GOT3 (cell line): ENCODE data around the gene CHRNB2.

Source experiments
- DNase-seq: peaks from one replicate; lab custom pipeline; 2025; ENCODE audit warnings: mixed read lengths; lab: John Stamatoyannopoulos, UW

The CHRNB2 gene

GRCh38 chr1:154581766-154582165 lies 14.2 kb downstream of the CHRNB2 start:
- no peak for DNase-seq

GRCh38 chr1:154582885-154583284 lies 15.3 kb downstream of the CHRNB2 start:
- no peak for DNase-seq

DNA sequence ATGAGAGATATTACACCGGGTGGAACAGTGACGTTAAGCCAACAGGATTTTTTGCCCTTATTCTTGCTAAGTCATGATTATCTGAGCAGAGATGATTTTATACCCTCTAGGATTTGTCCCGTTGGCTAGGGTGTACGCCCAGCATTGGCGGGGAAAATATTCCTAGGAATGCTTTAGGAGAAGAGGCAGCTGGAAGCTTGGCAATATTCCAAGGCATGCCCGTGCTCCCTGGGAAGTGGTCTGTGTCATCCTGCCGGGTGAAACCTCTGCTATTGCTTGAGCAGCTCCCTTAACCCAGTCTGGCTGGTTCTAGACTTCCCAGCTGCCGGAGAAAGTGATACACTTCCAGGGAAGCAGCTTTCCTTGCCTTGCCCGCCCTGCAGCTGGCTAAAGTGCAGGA lies 16.2 kb downstream of the CHRNB2 start:
- DNase-seq, result no peak

GRCh38 chr1:154584267-154584994 lies 16.9 kb downstream of the CHRNB2 start:
- no peak for DNase-seq

GRCh38 chr1:154586231-154586630 lies 18.7 kb downstream of the CHRNB2 start:
- DNase-seq, result no peak

DNA sequence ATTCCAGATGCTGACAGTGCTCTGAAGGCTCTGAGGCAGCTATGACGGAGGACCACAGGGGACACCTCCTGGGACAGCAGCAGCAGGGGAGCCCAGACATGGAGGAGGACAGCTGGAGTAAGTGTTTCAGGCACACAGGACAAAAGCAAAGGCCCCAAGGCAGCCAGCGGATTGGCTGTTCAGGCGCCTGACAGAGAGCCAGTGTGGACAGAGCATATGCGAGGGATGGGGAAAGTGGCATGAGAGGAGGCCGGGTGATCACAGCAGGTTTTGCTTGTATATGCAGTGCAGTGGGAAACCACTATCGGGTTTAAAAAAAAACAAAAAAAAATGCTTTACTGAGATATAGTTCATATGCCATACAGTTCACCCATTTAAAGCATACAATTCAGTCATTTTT lies 19.1 kb downstream of the CHRNB2 start:
- no peak for DNase-seq

- no peak for DNase-seq
These were observed 22.2 kb downstream of the CHRNB2 start for GRCh38 chr1:154589780-154590179.

DNA sequence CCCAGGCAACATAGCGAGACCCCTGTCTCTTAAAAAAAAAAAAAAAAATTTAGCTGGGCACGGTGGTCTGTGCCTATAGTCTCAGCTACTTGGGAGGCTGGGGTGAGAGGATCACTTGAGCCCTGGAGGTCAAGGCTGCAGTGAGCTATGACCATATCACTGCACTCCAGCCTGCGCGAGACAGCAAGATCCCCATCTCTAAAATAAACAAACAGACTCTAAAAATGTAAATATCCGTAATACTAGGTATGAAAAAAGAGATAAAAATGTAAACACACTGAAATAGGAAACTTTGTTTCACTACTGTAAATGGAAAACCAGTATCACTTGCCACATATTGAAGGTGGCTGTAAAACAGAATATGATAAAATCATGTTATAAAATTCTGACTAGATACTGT lies 23.2 kb downstream of the CHRNB2 start:
- no peak for DNase-seq

GRCh38 chr1:154591206-154591605 lies 23.6 kb downstream of the CHRNB2 start:
- DNase-seq, result no peak

GRCh38 chr1:154593390-154593789 lies 25.8 kb downstream of the CHRNB2 start:
- no peak for DNase-seq

- DNase-seq, result no peak
These were observed 27.2 kb downstream of the CHRNB2 start for GRCh38 chr1:154594811-154595210.

DNA sequence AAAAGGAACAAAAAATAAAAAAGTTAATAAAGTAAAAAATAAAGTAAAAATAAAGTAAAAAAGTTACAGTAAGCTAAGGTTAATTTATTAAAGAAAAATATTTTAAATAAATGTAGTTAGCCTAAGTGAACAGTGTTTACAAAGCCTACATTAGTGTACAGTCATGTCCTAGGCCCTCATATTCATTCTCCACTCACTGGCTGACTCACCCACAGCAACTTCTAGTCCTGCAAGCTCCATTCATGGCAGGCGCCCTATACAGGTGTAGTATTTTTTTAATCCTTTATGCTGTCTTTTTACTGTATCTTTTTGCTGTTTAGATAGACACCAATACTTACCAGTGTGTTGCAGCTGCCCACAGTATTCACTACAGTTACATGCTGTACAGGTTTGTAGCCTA lies 28.0 kb downstream of the CHRNB2 start:
- DNase-seq, result no peak

DNA sequence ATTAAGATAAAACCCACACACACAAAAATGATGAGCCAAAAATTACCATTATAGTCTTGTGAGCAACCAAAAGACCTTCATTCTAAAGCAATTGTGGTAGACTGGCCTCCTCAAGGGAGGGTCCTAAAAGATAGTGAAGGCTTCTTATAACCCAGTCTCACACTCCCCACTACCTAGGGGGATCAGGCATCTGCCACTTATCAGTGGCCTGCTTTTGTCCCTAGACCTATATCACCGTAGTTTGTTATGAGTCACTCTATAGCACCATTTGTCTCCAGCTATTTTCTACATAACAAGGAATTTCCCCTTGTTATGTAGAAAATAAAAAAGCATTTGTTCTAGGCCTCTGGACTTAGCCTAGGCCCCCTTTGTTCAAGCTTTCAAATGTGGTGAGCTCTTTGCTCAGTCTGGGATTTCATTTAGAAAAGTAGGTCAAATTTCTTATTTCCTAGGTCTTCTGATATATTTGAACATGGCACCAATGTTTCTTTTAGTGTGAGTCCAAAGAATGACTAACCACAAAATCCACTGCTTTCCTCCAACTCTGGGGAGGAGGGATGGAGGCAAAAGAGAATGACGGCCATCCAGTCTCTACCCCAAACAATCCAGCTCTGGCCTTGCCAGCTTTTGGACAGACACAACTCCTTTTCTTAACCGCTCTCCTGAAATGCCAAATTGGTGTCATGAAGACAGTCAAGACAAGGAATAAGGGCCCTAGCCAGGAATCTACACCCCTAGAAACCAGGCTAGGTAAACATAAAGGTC lies 31.5 kb downstream of the CHRNB2 start:
- DNase-seq, result no peak

GRCh38 chr1:154599658-154600057 lies 32.1 kb downstream of the CHRNB2 start:
- DNase-seq, result no peak

DNA sequence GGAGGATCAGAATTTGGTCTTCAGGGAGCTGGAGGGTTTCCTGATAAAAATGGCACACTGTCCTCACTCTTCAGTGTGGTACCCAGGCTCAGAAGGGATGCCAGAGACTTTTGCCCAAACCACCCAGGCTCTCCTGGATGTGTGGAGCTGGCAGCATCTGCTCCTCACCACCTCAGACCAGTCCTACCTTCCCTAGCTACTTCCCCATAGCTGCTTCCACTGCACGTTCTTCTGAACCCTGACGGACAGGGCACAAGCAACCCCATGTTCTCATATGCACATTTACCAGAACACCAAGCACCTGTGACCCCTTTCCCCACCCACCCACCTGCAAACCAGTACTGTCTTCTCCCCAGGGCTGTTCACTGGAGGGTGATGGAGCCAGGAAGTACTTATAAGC lies 35.7 kb downstream of the CHRNB2 start:
- DNase-seq, result no peak

DNA sequence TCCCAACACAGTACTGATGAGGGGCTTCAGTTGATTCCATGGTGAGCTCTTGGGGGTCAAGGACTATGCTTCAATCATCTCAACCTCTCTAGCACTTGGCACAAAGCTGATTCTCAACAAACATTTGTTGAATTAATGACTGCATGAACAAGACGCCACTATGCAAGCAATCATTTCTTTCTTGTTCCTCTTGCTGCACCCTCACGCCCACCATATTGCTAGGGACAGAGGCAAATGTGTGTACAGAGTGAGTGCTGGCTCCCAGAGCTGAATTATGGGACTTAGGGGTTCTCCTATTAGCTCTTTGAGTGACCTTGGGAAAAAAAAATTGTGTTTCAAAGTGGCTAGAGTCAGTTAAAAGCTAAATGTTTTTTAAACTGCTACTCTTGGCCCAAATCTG lies 38.0 kb downstream of the CHRNB2 start:
- DNase-seq, result no peak

DNA sequence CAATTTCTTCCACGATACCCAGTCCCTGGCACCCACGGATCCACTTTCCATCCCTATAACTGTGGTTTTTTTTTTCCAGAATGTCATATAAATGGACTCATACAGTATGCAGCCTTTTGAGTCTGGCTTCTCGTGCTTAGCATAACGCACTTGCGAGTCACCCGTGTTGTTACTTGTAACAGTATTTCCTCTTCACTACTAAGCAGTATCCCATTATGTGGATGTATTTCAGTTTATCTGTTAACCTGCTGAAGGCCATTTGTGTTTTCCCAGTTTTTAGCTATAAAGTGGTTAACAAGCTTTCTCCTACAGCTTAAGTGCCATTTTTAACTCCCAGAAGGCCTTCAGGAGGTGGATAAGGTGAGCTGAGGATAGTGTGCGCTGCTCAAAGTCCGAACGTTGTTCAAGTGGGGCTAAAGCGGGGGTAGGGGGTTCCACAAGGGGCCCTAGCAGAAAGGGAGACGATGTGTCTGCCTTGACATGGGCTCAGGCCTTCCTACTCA lies 39.6 kb downstream of the CHRNB2 start:
- no peak for DNase-seq

- DNase-seq, result peak; percentile 72
These were observed 40.2 kb downstream of the CHRNB2 start, which contains the start of gene ADAR for GRCh38 chr1:154607609-154608396. Gene ADAR, minus strand, starts transcription at chr1:154608186. Its CDS starts 180 bp downstream, at chr1:154608006.

DNA sequence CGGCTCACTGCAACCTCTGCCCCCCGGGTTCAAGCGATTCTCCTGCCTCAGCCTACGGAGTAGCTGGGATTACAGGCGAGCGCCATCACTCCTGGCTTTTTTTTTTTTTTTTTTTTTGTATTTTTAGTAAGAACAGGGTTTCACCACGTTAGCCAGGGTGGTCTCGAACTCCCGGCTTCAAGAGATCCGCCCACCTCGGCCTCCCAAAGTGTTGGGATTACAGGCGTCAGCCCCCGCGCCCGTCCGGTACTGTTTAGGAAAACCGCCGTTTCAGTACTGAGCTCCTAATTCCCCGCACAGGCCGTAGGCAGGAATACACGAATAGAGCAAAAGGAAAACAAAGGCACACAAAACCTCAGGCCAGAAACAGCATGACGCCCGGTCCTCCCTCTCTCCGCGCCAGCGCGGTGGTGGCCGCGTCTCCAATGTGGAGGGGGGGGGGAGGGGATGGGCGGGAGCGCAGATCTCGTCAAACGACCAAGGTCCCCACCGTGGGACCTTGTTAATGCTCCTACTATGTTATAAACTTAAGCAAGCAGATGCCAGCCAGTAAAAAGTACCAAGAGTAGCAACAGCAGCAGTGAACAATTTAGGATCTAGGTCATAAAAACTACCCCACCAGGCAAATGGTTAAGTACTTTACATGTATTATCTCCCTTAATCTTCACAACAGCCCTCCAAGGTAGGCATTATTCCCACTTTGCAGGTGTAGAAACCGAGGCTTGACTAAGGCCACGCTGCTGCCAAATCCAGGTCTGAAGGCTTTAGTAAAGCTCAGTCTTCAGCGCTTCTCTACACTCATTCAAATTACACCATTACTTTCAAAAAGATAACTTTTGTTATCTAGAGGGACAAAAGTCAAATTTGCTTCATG lies 41.1 kb downstream of the CHRNB2 start:
- DNase-seq, result no peak

GRCh38 chr1:154609398-154610380 lies 42.1 kb downstream of the CHRNB2 start:
- no peak for DNase-seq
